Measurements from ENCODE around the gene PTCSC3. TPM values are rescaled to one million over a fixed set of nuclear protein-coding genes. Genes with fewer than 3 reads are reported as not detected.

Gene PTCSC3
- total and polyA plus RNA-seq, 2 of the 13 experiments (the other 11 are each of a cell fraction or from before 2014, with no cell fraction given) = not detected

GRCh38 chr14:36091096-36091495 lies 85.4 kb downstream of the PTCSC3 start (continued):
- TF ChIP-seq ATF7 (IDR thresholded peaks at IDR 0.05) = peak; percentile 86
- TF ChIP-seq ATF7 (CRISPR knock-in tag; IDR thresholded peaks at IDR 0.05) = 0 out of 2 replicates have a peak, but pooled peaks have one; percentile 62
- no peak for TF ChIP-seq FIP1L1 (IDR thresholded peaks at IDR 0.05; ENCODE audit: borderline replicate concordance, insufficient read depth, low read depth, low read length)
- peak; percentile 78 for TF ChIP-seq ZHX2 (IDR thresholded peaks at IDR 0.05; ENCODE audit: low read depth)
- no peak for TF ChIP-seq ZHX2 (CRISPR knock-in tag; IDR thresholded peaks at IDR 0.05; ENCODE audit: borderline replicate concordance)
- TF ChIP-seq FOXJ3 (CRISPR knock-in tag; IDR thresholded peaks at IDR 0.05; ENCODE audit: borderline replicate concordance) = peak; percentile 47; the same call in 1 of the 2 replicates
- TF ChIP-seq POGK (CRISPR knock-in tag; conservative IDR thresholded peaks at IDR 0.05) = peak; percentile 48; the same call in 1 of the 2 replicates
- TF ChIP-seq KLF16 (CRISPR knock-in tag; IDR thresholded peaks at IDR 0.05) = peak in 1 of 2 experiments; percentile 70; a peak in 2 of 4 replicates
- no peak for TF ChIP-seq ZNF280D (CRISPR knock-in tag; IDR thresholded peaks at IDR 0.05)
- TF ChIP-seq ZNF644 (CRISPR knock-in tag; IDR thresholded peaks at IDR 0.05; ENCODE audit: low read depth) = peak; percentile 100
- TF ChIP-seq ARID4A (CRISPR knock-in tag; IDR thresholded peaks at IDR 0.05; ENCODE audit: borderline replicate concordance) = no peak; the same call in 1 of the 2 replicates
- 0 out of 2 replicates have a peak, but pooled peaks have one; percentile 44 for TF ChIP-seq ZNF639 (CRISPR knock-in tag; conservative IDR thresholded peaks at IDR 0.05)

Data from HepG2 (cell line).